DOHH2 (cell line): ENCODE data around the gene PIP5K1C.

Source experiments
- H3F3A ChIP-seq: fragments of 200-600 bp; sonication (generic), shearing (Covaris generic); 2 replicates; pipeline ENCODE4 v1.6.0; 2016; ENCODE audit warnings: antibody characterized with exemption, mild to moderate bottlenecking; ENCODE audit not compliant: control insufficient read depth, insufficient read depth
- H3K27ac ChIP-seq: fragments of 200-600 bp; sonication (generic); 2 replicates; pipeline ENCODE4 v1.5.1; 2014; ENCODE audit warnings: low read depth, mild to moderate bottlenecking, low read length, moderate library complexity
- H3K27me3 ChIP-seq: fragments of 200-600 bp; sonication (generic); 2 replicates; pipeline ENCODE4 v1.6.1; 2014; ENCODE audit warnings: mild to moderate bottlenecking, low read length, mixed read lengths; ENCODE audit not compliant: control insufficient read depth
- H3K36me3 ChIP-seq: fragments of 200-600 bp; sonication (generic); 2 replicates; pipeline ENCODE4 v1.6.1; 2014; ENCODE audit warnings: mild to moderate bottlenecking, low read length, moderate library complexity, mixed read lengths; ENCODE audit not compliant: control insufficient read depth
- H3K4me1 ChIP-seq: fragments of 200-600 bp; sonication (generic); 2 replicates; pipeline ENCODE4 v1.6.1; 2014; ENCODE audit warnings: mild to moderate bottlenecking, low read length, mixed read lengths; ENCODE audit not compliant: control insufficient read depth
- H3K4me2 ChIP-seq: fragments of 200-600 bp; sonication (generic); 2 replicates; pipeline ENCODE4 v1.6.0; 2014; ENCODE audit warnings: mild to moderate bottlenecking, low read length, moderate library complexity
- H3K4me3 ChIP-seq: fragments of 200-600 bp; sonication (generic); 2 replicates; pipeline ENCODE4 v1.5.1; 2014; ENCODE audit warnings: mild to moderate bottlenecking, low read length, mixed read lengths
- H3K79me2 ChIP-seq: fragments of 200-600 bp; sonication (generic); 2 replicates; pipeline ENCODE4 v1.6.1; 2014; ENCODE audit warnings: mild to moderate bottlenecking, low read length, mixed read lengths; ENCODE audit not compliant: control insufficient read depth
- H3K9me2 ChIP-seq: fragments of 200-600 bp; sonication (generic); replicated peaks from 2 replicates; pipeline ENCODE4 v1.6.1; 2014; ENCODE audit warnings: mild to moderate bottlenecking, low read length, mixed read lengths; ENCODE audit not compliant: control insufficient read depth
- H3K9me3 ChIP-seq: fragments of 200-600 bp; sonication (generic); 2 replicates; pipeline ENCODE4 v1.6.1; 2014; ENCODE audit warnings: antibody characterized with exemption, low read length, mixed read lengths; ENCODE audit not compliant: control insufficient read depth, insufficient read depth
- H4K20me1 ChIP-seq: fragments of 200-600 bp; sonication (generic); 2 replicates; pipeline ENCODE4 v1.6.0; 2014; ENCODE audit warnings: low read depth, mild to moderate bottlenecking, antibody characterized with exemption, low read length, moderate library complexity; ENCODE audit not compliant: control insufficient read depth, insufficient read depth
- EZH2phosphoT487 ChIP-seq: fragments of 200-600 bp; sonication (generic); IDR thresholded peaks from 2 replicates; pipeline ENCODE4 v1.6.1; 2017; ENCODE audit warnings: borderline replicate concordance, mild to moderate bottlenecking, antibody characterized with exemption, low read length, moderate library complexity, mixed read lengths
- TF ChIP-seq, protein P1 (sequence below): fragments of 200-600 bp; sonication (generic); IDR thresholded peaks from one replicate; pipeline ENCODE4 v1.5.1; 2014; ENCODE audit warnings: antibody characterized with exemption, mild to moderate bottlenecking, low read depth, low read length; ENCODE audit not compliant: poor library complexity, severe bottlenecking

The PIP5K1C gene

DNA sequence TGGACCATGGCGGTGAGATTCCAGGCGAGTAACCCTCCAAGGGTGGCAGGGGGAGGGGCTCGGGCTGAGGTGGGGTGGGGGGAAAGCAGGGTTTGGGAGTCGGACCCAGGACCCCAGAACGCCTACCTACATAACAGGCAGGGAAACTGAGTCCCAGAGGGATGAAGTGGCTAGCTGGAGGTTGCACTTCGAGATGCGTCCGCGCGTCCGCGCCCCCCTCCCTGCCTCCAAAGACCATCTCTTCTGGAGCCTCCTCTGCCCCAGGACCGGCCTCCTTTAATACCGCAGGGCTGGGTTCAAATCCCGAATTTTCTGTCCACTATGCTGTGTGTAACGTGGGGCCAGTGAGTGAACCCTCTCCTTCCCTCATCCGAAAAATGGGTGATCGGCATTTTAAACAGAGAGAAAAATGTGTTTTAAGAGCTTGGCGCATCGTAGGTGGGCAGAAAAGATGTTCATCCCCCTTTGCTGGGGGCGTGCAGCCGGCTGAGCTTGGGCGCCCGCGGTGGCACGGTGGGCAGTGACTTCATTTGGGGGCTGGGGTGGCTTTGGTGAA lies 21.7 kb upstream of the PIP5K1C start:
- peak overlapping the region; percentile 28; the same call in 1 of the 2 replicates for H3K4me3 ChIP-seq

GRCh38 chr19:3721131-3721886 lies 21.0 kb upstream of the PIP5K1C start:
- H3K27ac ChIP-seq = no peak overlapping the region
- H3K79me2 ChIP-seq = no peaks in the 10 kb centered on the region
- no peaks in the 10 kb centered on the region for H3F3A ChIP-seq
- TF ChIP-seq, protein P1, sequence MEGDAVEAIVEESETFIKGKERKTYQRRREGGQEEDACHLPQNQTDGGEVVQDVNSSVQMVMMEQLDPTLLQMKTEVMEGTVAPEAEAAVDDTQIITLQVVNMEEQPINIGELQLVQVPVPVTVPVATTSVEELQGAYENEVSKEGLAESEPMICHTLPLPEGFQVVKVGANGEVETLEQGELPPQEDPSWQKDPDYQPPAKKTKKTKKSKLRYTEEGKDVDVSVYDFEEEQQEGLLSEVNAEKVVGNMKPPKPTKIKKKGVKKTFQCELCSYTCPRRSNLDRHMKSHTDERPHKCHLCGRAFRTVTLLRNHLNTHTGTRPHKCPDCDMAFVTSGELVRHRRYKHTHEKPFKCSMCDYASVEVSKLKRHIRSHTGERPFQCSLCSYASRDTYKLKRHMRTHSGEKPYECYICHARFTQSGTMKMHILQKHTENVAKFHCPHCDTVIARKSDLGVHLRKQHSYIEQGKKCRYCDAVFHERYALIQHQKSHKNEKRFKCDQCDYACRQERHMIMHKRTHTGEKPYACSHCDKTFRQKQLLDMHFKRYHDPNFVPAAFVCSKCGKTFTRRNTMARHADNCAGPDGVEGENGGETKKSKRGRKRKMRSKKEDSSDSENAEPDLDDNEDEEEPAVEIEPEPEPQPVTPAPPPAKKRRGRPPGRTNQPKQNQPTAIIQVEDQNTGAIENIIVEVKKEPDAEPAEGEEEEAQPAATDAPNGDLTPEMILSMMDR = no peak
- TF ChIP-seq EZH2phosphoT487 = no peak
- peaks cover 3% of the 10 kb centered on the region for H3K4me1 ChIP-seq
- no peaks in the 10 kb centered on the region for H4K20me1 ChIP-seq
- H3K4me3 ChIP-seq = peak overlapping the region; percentile 28; the same call in 1 of the 2 replicates
- peaks cover 15% of the 10 kb centered on the region for H3K27me3 ChIP-seq
- no peaks in the 10 kb centered on the region for H3K9me2 ChIP-seq
- no peaks in the 10 kb centered on the region for H3K36me3 ChIP-seq
- H3K9me3 ChIP-seq = no peaks in the 10 kb centered on the region
- H3K4me2 ChIP-seq = peak overlapping the region; percentile 40

More for the DNA sequence above, 21.7 kb upstream of the PIP5K1C start:
- Histone ChIP-seq H3K27me3 (peaks cover 15% of the 10 kb centered on the region), H3K9me3 (no peaks in the 10 kb centered on the region), H3K4me2 (peak overlapping the region; percentile 40), H3K79me2 (no peaks in the 10 kb centered on the region), H3K36me3 (no peaks in the 10 kb centered on the region), H4K20me1 (no peaks in the 10 kb centered on the region), H3K4me1 (peaks cover 3% of the 10 kb centered on the region), H3F3A (no peaks in the 10 kb centered on the region), H3K9me2 (no peaks in the 10 kb centered on the region), H3K27ac (no peak overlapping the region)
- TF ChIP-seq EZH2phosphoT487 = no peak
- TF ChIP-seq, protein P1 = no peak

DNA sequence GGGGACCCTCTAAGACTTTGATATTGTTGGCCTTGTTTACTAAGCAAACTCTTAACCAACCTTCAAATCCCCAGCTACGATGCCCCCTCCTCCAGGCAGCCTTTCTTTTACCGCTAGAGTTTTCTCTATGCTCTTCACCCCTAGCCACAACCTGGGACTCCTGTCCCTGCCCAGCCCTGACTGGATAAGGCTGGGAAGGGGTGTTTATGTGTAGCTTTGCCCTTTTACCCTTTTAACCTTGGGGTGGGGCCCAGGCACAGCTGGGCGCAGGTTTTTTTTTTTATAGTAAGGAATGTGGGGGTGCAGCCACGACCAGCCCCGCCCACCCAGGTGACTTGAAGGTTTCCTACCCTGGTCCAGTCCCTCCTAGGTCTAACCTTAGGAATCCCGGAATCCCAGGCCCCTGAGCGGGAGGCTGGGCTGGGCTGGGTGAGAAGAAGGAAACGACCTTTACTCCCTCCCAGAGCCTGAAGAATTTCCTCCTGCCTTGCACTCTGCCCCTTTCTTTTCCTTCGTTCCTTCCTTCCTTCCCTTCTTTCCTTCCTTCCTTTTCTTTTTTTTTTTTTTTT lies 20.2 kb upstream of the PIP5K1C start:
- no peak overlapping the region for H3K4me2 ChIP-seq
- H3K9me3 ChIP-seq = no peaks in the 10 kb centered on the region
- H3K4me1 ChIP-seq = peaks cover 3% of the 10 kb centered on the region
- no peaks in the 10 kb centered on the region for H3K36me3 ChIP-seq
- H3K9me2 ChIP-seq = no peaks in the 10 kb centered on the region
- no peaks in the 10 kb centered on the region for H3K79me2 ChIP-seq
- no peaks in the 10 kb centered on the region for H3F3A ChIP-seq
- no peaks in the 10 kb centered on the region for H4K20me1 ChIP-seq
- H3K27ac ChIP-seq = no peak overlapping the region
- peaks cover 15% of the 10 kb centered on the region for H3K27me3 ChIP-seq
- TF ChIP-seq, protein P1 = no peak
- TF ChIP-seq EZH2phosphoT487 = no peak
- H3K4me3 ChIP-seq = no peak overlapping the region
